Measurements from ENCODE around the gene VPS25.
A peak's percentile ranks its signal among the peaks of the same experiment; 100 is the strongest.

Gene VPS25

DNA sequence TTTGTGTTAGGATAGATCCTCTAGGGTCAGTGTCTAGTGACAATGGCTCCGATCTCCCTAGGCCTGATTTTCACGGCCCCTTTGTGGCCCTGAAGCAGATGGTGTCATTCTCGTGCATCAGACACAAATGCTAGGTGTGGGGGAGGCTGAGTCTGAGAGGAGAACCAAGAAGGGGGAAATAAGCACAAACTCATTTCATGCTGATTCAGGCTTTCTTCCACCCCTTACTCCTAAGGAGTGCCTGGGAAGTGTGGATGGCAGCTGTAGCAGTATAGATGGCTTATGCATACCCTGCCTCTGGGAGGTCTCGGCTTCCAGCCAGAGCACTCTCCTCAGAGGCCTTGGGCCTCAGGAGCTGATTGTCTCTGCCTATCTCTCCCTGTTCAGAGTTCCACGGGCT, 5.3 kb downstream of the VPS25 start:
- POLR2A ChIA-PET = no interaction called here
- CTCF ChIA-PET = interaction anchor here (1.8 to 5.8 kb wide), 3 partner anchors 15 to 46 kb away, joined by 4 to 34 read pairs (median 7); partner anchors contain the start of gene BECN1
- DNase-seq (ENCODE audit: low read depth, low spot score) = no peak
- H3K4me3 ChIP-seq (ENCODE audit: low read depth, low read length) = no peak overlapping the region
- TF ChIP-seq CTCF (IDR thresholded peaks at IDR 0.05; ENCODE audit: insufficient read depth, low read length, missing control alignments) = no peak

- peak overlapping the region; percentile 6; the same call in 1 of the 2 replicates for H3K4me3 ChIP-seq (ENCODE audit: low read depth, low read length)
- POLR2A ChIA-PET = interaction anchor here (1.6 kb wide), 1 partner anchor 19 kb away, joined by 7 read pairs; the partner anchor contains the start of genes CNTD1 and COA3
- no peak for TF ChIP-seq CTCF (IDR thresholded peaks at IDR 0.05; ENCODE audit: insufficient read depth, low read length, missing control alignments)
- DNase-seq (ENCODE audit: low read depth, low spot score) = no peak
- CTCF ChIA-PET = interaction anchor here (1.4 to 5.8 kb wide), 4 partner anchors 16 to 45 kb away, joined by 3 to 34 read pairs (median 6); partner anchors contain the start of gene BECN1
Observed at GRCh38 chr17:42779304-42779935, 6.2 kb downstream of the VPS25 start.

- POLR2A ChIA-PET = interaction anchor here (1.3 to 2.0 kb wide), 6 partner anchors 8 to 202 kb away, joined by 3 to 7 read pairs (median 6); partner anchors contain the start of genes CNTD1, COA3 and VPS25
- TF ChIP-seq CTCF (IDR thresholded peaks at IDR 0.05; ENCODE audit: insufficient read depth, low read length, missing control alignments) = no peak
- CTCF ChIA-PET = interaction anchor here (1.4 to 5.8 kb wide), 2 partner anchors 16 to 40 kb away, joined by 3 to 34 read pairs; no protein-coding TSS in a partner anchor
- DNase-seq (ENCODE audit: low read depth, low spot score) = no peak
- H3K4me3 ChIP-seq (ENCODE audit: low read depth, low read length) = peak within 1 kb of the TSS; percentile 76
Observed at GRCh38 chr17:42779936-42780850, 6.9 kb downstream of the VPS25 start, which contains the start of gene WNK4. Gene WNK4, plus strand, starts transcription at chr17:42780610. Its CDS starts 89 bp downstream, at chr17:42780699.

DNA sequence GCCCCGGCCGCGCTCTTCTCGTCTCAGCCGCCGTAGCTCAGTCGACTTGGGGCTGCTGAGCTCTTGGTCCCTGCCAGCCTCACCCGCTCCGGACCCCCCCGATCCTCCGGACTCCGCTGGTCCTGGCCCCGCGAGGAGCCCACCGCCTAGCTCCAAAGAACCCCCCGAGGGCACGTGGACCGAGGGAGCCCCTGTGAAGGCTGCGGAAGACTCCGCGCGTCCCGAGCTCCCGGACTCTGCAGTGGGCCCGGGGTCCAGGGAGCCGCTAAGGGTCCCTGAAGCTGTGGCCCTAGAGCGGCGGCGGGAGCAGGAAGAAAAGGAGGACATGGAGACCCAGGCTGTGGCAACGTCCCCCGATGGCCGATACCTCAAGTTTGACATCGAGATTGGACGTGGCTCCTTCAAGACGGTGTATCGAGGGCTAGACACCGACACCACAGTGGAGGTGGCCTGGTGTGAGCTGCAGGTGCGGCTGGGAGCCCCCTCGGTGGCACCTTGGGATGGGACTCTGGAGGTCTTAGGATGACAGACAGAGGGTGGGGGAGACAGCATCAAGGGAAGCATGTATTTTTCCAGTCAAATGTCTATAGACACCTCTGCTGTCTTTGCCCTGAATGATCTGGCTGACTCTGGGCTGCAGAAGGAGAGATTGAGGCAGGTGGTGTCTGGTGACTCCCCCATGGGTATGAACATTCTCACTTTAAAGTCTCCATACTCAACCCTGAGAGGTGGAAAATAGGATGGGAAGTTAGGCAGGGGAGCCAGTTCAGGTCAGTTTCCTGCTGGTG, 7.8 kb downstream of the VPS25 start:
- ChIA-PET CTCF (interaction anchor here (1.3 to 5.8 kb wide), 4 partner anchors 8 to 43 kb away, joined by 3 to 34 read pairs (median 6); partner anchors contain the start of genes BECN1 and VPS25), POLR2A (interaction anchor here (1.3 to 2.0 kb wide), 6 partner anchors 8 to 203 kb away, joined by 3 to 7 read pairs (median 6); partner anchors contain the start of genes CNTD1, COA3 and VPS25)
- H3K4me3 ChIP-seq (ENCODE audit: low read depth, low read length) = peak overlapping the region; percentile 76
- DNase-seq (ENCODE audit: low read depth, low spot score) = no peak
- no peak for TF ChIP-seq CTCF (IDR thresholded peaks at IDR 0.05; ENCODE audit: insufficient read depth, low read length, missing control alignments)

- ChIA-PET CTCF (interaction anchor here (1.0 to 5.8 kb wide), 4 partner anchors 9 to 43 kb away, joined by 3 to 34 read pairs (median 6); partner anchors contain the start of genes BECN1 and VPS25), POLR2A (interaction anchor here (0.6 to 2.0 kb wide), 5 partner anchors 9 to 203 kb away, joined by 3 to 6 read pairs (median 5); partner anchors contain the start of gene VPS25)
- no peak for TF ChIP-seq CTCF (IDR thresholded peaks at IDR 0.05; ENCODE audit: insufficient read depth, low read length, missing control alignments)
- peak overlapping the region; percentile 76 for H3K4me3 ChIP-seq (ENCODE audit: low read depth, low read length)
- DNase-seq (ENCODE audit: low read depth, low spot score) = no peak
Observed at GRCh38 chr17:42781639-42782165, 8.5 kb downstream of the VPS25 start.

All from AG04449 (cell line).